CD8-positive, alpha-beta memory T cell (primary cell): ENCODE data around the gene WDR27. TPM values are rescaled to one million over a fixed set of nuclear protein-coding genes. Genes with fewer than 3 reads are reported as not detected.

Source experiments
- CTCF ChIA-PET: fragments of 350-600 bp; sonication (Branson Sonifier 250); formaldehyde crosslinking; loops from one replicate; lab custom pipeline; 2021; ENCODE audit warnings: antibody characterized with exemption; lab: Charles Lee
- POLR2A ChIA-PET: fragments of 350-600 bp; sonication (Branson Sonifier 250); formaldehyde crosslinking; loops from one replicate; lab custom pipeline; 2021; ENCODE audit warnings: antibody characterized with exemption; lab: Charles Lee
- DNase-seq, 5 donors: peaks; one replicate each; pipeline versions ENCODE4 v3.0.0 to v3.0.0-alpha.2; 2020 to 2022; ENCODE audit warnings: mixed read lengths in 1 of 5
- H3K27ac ChIP-seq: one replicate; pipeline ENCODE4 v1.7.0; 2013; ENCODE audit warnings: low read depth, mild to moderate bottlenecking, low read length, moderate library complexity
- H3K27me3 ChIP-seq: 2 replicates; pipeline ENCODE4 v1.7.0; 2013; ENCODE audit warnings: low read length, mild to moderate bottlenecking; ENCODE audit not compliant: insufficient read depth, poor library complexity, severe bottlenecking
- H3K36me3 ChIP-seq: 2 replicates; pipeline ENCODE4 v1.7.0; 2013; ENCODE audit warnings: mild to moderate bottlenecking, low read length, moderate library complexity; ENCODE audit not compliant: insufficient read depth
- H3K4me1 ChIP-seq: 2 replicates; pipeline ENCODE4 v1.7.0; 2013; ENCODE audit warnings: mild to moderate bottlenecking, low read length, moderate library complexity; ENCODE audit not compliant: insufficient read depth
- H3K4me3 ChIP-seq: 2 replicates; pipeline ENCODE4 v1.7.0; 2013; ENCODE audit warnings: mild to moderate bottlenecking, low read length
- H3K9me3 ChIP-seq: 2 replicates; pipeline ENCODE4 v1.7.0; 2013; ENCODE audit warnings: mild to moderate bottlenecking, low read length
- H3K27ac Mint-ChIP-seq, 8 donors: one replicate each; pipeline ENCODE4 v1.8.0; 2020 to 2021; ENCODE audit warnings: mixed read lengths in 8 of 8, mild to moderate bottlenecking in 6 of 8, inconsistent platforms in 3 of 8, moderate library complexity in 3 of 8
- H3K27me3 Mint-ChIP-seq, 2 donors: one replicate each; pipeline ENCODE4 v1.8.0; 2020 to 2021; ENCODE audit warnings: mixed read lengths in 2 of 2, mild to moderate bottlenecking in 1 of 2, moderate library complexity in 1 of 2
- H3K36me3 Mint-ChIP-seq, 3 donors: one replicate each; pipeline ENCODE4 v1.8.0; 2020 to 2021; ENCODE audit warnings: mixed read lengths in 3 of 3, inconsistent platforms in 1 of 3, mild to moderate bottlenecking in 1 of 3
- H3K4me1 Mint-ChIP-seq, 3 donors: one replicate each; pipeline ENCODE4 v1.8.0; 2020 to 2021; ENCODE audit warnings: mixed read lengths in 3 of 3, inconsistent platforms in 1 of 3, mild to moderate bottlenecking in 1 of 3
- H3K4me3 Mint-ChIP-seq, 7 donors: one replicate each; pipeline ENCODE4 v1.8.0; 2020 to 2021; ENCODE audit warnings: mixed read lengths in 7 of 7, mild to moderate bottlenecking in 6 of 7, moderate library complexity in 4 of 7, inconsistent platforms in 2 of 7
- H3K9me3 Mint-ChIP-seq, 5 donors: one replicate each; pipeline ENCODE4 v1.8.0; 2020 to 2022; ENCODE audit warnings: mixed read lengths in 5 of 5, mild to moderate bottlenecking in 3 of 5, moderate library complexity in 2 of 5, inconsistent platforms in 1 of 5
- polyA plus RNA-seq: library from polyadenylated mRNA; unstranded; fragments of 300-500 nt; fragmentation: Illumina TruSeq; gene quantifications from one replicate; pipeline ENCODE4 v1.2.3, GENCODE V29; 2021
- total RNA-seq, 2 experiments: library from RNA; stranded (reverse); gene quantifications; one replicate each; pipeline ENCODE4 v1.2.3, GENCODE V29; 2021

Gene WDR27
- total and polyA plus RNA-seq, 3 experiments from 2014 or later, result 7.4 to 29.4 (median 24.5) TPM

DNA sequence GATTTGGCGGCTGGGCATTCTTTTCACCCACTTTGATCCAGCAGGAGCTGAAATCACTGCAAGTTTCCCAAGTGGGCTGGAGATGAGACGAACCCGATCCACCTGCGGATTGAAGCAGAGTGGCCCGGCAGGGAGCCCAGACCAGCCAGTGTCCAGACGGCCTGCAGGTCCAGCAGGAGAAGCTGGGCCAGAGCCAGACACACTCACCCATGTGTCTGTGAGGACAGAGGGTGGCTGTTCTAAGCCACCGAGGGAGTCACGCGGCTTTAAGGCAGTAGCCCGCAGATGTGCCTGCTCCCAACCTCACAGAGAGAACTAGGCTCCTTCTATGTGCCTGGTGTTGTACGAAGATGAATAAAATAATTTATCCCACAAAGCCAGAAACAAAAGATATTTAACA, 200.7 kb downstream of the WDR27 start:
- ChIA-PET POLR2A (no interaction called here), CTCF (no interaction called here)

GRCh38 chr6:169500688-169501087, 201.1 kb downstream of the WDR27 start:
- H3K4me3 ChIP-seq, result no peak overlapping the region
- H3K9me3 ChIP-seq, result no peaks in the 10 kb centered on the region
- no peak overlapping the region for H3K27ac Mint-ChIP-seq
- no peaks in the 10 kb centered on the region for H3K36me3 ChIP-seq
- no peaks in the 10 kb centered on the region for H3K4me1 Mint-ChIP-seq
- peaks cover 0 to 4% of the 10 kb centered on the region in 2 donors for H3K27me3 Mint-ChIP-seq
- ChIA-PET POLR2A (no interaction called here), CTCF (no interaction called here)
- peaks cover 0 to 1% (median 0%) of the 10 kb centered on the region in 5 donors for H3K9me3 Mint-ChIP-seq
- H3K4me3 Mint-ChIP-seq, result no peak overlapping the region
- DNase-seq, result no peak
- H3K27ac ChIP-seq, result no peak overlapping the region
- peaks cover 0 to 3% (median 3%) of the 10 kb centered on the region in 3 donors for H3K36me3 Mint-ChIP-seq
- H3K4me1 ChIP-seq, result no peaks in the 10 kb centered on the region
- no peaks in the 10 kb centered on the region for H3K27me3 ChIP-seq

More for the DNA sequence above, 200.7 kb downstream of the WDR27 start:
- Mint-ChIP-seq H3K4me3 (no peak overlapping the region), H3K9me3 (no peaks in the 10 kb centered on the region), H3K27ac (no peak overlapping the region), H3K4me1 (no peaks in the 10 kb centered on the region), H3K36me3 (peaks cover 0 to 3% (median 0%) of the 10 kb centered on the region in 3 donors), H3K27me3 (no peaks in the 10 kb centered on the region)
- Histone ChIP-seq H3K36me3 (no peaks in the 10 kb centered on the region), H3K4me3 (no peak overlapping the region), H3K27me3 (no peaks in the 10 kb centered on the region), H3K27ac (no peak overlapping the region), H3K4me1 (no peaks in the 10 kb centered on the region), H3K9me3 (no peaks in the 10 kb centered on the region)
- DNase-seq, result peak in 1 of 5 donors; percentile 36

DNA sequence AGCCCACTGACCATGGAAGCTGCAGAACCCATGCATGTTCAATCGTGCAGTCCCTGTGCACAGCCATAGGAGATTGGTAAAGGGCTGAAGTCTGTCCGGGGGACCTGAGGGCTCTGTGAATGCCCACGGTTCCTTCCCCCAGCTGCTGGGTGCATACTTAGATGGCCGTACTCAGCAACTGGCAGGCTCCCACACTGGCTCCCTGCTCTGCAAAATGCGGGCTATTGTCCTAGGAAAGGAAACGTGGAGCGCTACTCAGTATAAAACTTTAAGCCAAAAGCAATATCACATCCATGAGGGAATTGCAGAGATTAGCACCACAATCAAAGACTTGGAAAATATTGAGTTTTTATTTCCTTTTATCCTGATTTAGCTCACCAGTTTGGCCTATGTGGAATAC, 202.0 kb downstream of the WDR27 start:
- H3K9me3 Mint-ChIP-seq, result peaks cover 0 to 2% (median 0%) of the 10 kb centered on the region in 5 donors
- Histone ChIP-seq H3K27me3 (no peaks in the 10 kb centered on the region), H3K4me3 (no peak overlapping the region), H3K36me3 (no peaks in the 10 kb centered on the region), H3K9me3 (no peaks in the 10 kb centered on the region), H3K4me1 (no peaks in the 10 kb centered on the region), H3K27ac (no peak overlapping the region)
- POLR2A ChIA-PET, result no interaction called here
- H3K36me3 Mint-ChIP-seq, result peaks cover 0 to 5% (median 3%) of the 10 kb centered on the region in 3 donors
- no peak overlapping the region for H3K27ac Mint-ChIP-seq
- H3K27me3 Mint-ChIP-seq, result peaks cover 0 to 5% of the 10 kb centered on the region in 2 donors
- CTCF ChIA-PET, result no interaction called here
- no peaks in the 10 kb centered on the region for H3K4me1 Mint-ChIP-seq
- no peak for DNase-seq
- no peak overlapping the region for H3K4me3 Mint-ChIP-seq

DNA sequence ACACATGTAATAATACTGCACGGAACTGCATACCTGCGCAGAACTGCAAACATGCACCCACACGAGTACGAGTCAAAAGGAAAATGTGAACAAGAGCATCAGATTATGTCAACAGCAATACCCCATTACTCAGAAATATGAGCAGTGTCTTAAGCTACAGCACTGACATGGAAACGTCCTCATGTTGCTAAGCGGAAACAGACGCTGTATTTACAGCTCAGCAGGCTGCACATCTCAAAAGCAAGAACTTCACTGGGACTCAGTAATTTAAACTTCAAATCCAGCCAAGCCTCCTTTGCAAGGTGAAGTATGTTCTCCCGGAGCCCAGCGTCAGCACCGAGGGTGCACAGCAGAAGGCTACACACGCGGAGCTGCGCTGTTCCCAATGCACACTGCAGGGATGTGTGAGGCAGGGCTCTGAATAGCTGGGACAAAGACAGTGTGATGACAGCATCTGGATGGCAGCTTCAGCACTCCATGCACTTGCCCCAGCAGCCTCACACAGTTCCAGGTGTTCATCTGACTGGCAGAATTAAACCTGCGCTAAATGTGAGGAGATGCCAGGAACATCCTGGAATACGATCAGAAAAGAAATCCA, 202.8 kb downstream of the WDR27 start:
- POLR2A ChIA-PET, result no interaction called here
- no peaks in the 10 kb centered on the region for H3K9me3 ChIP-seq
- no peaks in the 10 kb centered on the region for H3K27me3 ChIP-seq
- peaks cover 0 to 2% (median 0%) of the 10 kb centered on the region in 5 donors for H3K9me3 Mint-ChIP-seq
- no peak overlapping the region for H3K27ac ChIP-seq
- CTCF ChIA-PET, result no interaction called here
- no peak for DNase-seq
- no peaks in the 10 kb centered on the region for H3K4me1 Mint-ChIP-seq
- H3K27me3 Mint-ChIP-seq, result peaks cover 4 to 5% of the 10 kb centered on the region in 2 donors
- H3K36me3 ChIP-seq, result no peaks in the 10 kb centered on the region
- H3K4me1 ChIP-seq, result no peaks in the 10 kb centered on the region
- H3K4me3 Mint-ChIP-seq, result no peak overlapping the region
- peaks cover 0 to 5% (median 3%) of the 10 kb centered on the region in 3 donors for H3K36me3 Mint-ChIP-seq
- H3K4me3 ChIP-seq, result no peak overlapping the region
- H3K27ac Mint-ChIP-seq, result peak overlapping the region in 1 of 8 donors; percentile 38

DNA sequence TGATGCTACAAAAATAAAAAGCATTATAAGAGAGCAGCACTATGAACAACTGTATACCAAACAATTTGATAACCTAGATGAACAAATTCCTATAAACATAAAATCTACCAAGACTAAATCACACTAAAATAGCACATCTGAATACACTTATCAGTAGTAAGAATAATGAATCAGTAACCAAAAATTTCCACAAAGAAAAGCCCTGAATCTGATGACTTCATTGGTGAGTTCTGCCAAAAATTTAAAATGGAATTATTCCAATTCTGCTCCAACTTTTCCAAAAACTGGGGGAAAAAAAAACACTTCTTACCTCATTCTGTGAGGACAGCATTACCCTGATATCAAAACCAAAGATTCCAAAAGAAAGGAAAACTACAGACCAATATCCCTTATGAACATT, 206.2 kb downstream of the WDR27 start:
- DNase-seq, result no peak
- no peak overlapping the region for H3K4me3 ChIP-seq
- no peak overlapping the region for H3K4me3 Mint-ChIP-seq

DNA sequence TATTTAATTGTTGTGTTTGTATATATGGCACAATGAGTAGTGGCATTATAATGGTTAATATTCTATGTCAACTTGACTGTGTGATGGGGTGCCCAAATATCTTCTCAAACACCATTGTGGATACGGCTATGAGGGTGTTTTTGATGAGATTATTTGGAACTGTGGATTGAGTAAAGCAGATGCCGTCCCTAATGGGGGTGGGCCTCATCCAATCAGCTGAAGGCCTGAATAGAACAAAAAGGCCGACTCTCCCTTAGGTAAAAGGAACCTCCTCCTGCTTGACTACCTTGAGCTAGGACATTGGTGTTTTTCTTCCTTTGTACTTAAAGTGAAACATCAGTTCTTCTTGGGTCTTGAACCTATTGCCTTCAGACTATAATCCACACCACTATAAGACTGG, 207.8 kb downstream of the WDR27 start:
- H3K27ac Mint-ChIP-seq, result no peak overlapping the region
- H3K27me3 ChIP-seq, result no peaks in the 10 kb centered on the region
- H3K9me3 ChIP-seq, result no peaks in the 10 kb centered on the region
- POLR2A ChIA-PET, result no interaction called here
- CTCF ChIA-PET, result no interaction called here
- peaks cover 0 to 5% (median under 1%) of the 10 kb centered on the region in 3 donors for H3K36me3 Mint-ChIP-seq
- H3K4me1 Mint-ChIP-seq, result no peaks in the 10 kb centered on the region
- no peaks in the 10 kb centered on the region for H3K4me1 ChIP-seq
- peaks cover 4 to 5% of the 10 kb centered on the region in 2 donors for H3K27me3 Mint-ChIP-seq
- no peaks in the 10 kb centered on the region for H3K36me3 ChIP-seq
- H3K4me3 Mint-ChIP-seq, result no peak overlapping the region
- no peak overlapping the region for H3K27ac ChIP-seq
- no peak for DNase-seq
- H3K4me3 ChIP-seq, result no peak overlapping the region
- peaks cover 0 to 2% (median 0%) of the 10 kb centered on the region in 5 donors for H3K9me3 Mint-ChIP-seq

More for the DNA sequence above, 206.2 kb downstream of the WDR27 start:
- Mint-ChIP-seq H3K27me3 (peaks cover 4 to 5% of the 10 kb centered on the region in 2 donors), H3K27ac (no peak overlapping the region), H3K36me3 (peaks cover 0 to 5% (median 0%) of the 10 kb centered on the region in 3 donors), H3K9me3 (peaks cover 0 to 2% (median 0%) of the 10 kb centered on the region in 5 donors), H3K4me1 (no peaks in the 10 kb centered on the region)
- no peaks in the 10 kb centered on the region for H3K27me3 ChIP-seq
- no peaks in the 10 kb centered on the region for H3K36me3 ChIP-seq
- no peaks in the 10 kb centered on the region for H3K4me1 ChIP-seq
- ChIA-PET POLR2A (no interaction called here), CTCF (no interaction called here)
- no peaks in the 10 kb centered on the region for H3K9me3 ChIP-seq
- no peak overlapping the region for H3K27ac ChIP-seq

DNA sequence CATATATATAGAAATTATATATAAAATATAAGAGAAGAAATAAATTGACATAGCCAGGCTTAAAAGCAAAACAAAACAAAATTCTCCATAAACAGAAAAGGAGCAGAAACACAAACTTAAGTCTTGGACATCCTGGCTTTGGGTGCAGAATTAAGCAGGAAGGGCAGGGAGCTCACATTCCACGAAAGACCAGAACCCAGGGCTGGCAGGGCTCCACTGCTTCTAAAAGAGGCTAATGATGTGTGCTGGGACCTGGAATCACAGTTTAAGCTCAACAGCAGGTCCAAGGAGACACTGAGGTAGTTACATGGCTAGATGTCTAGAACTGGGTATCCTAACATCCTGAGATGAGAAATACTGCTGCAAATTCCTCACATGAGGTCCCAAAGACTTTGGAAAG, 210.3 kb downstream of the WDR27 start:
- H3K9me3 Mint-ChIP-seq, result peaks cover 0 to 2% (median 0%) of the 10 kb centered on the region in 5 donors
- Histone ChIP-seq H3K4me3 (no peak overlapping the region), H3K36me3 (no peaks in the 10 kb centered on the region), H3K27me3 (no peaks in the 10 kb centered on the region), H3K27ac (no peak overlapping the region), H3K9me3 (no peaks in the 10 kb centered on the region), H3K4me1 (no peaks in the 10 kb centered on the region)
- no peak for DNase-seq
- no peak overlapping the region for H3K27ac Mint-ChIP-seq
- no peaks in the 10 kb centered on the region for H3K4me1 Mint-ChIP-seq
- peaks cover 4 to 5% of the 10 kb centered on the region in 2 donors for H3K27me3 Mint-ChIP-seq
- H3K4me3 Mint-ChIP-seq, result no peak overlapping the region
- ChIA-PET POLR2A (no interaction called here), CTCF (no interaction called here)
- peaks cover 0 to 5% (median 3%) of the 10 kb centered on the region in 3 donors for H3K36me3 Mint-ChIP-seq

GRCh38 chr6:169490830-169491229, 211.0 kb downstream of the WDR27 start:
- no peak overlapping the region for H3K27ac Mint-ChIP-seq
- Histone ChIP-seq H3K27me3 (no peaks in the 10 kb centered on the region), H3K27ac (no peak overlapping the region), H3K4me1 (no peaks in the 10 kb centered on the region), H3K4me3 (no peak overlapping the region), H3K9me3 (no peaks in the 10 kb centered on the region), H3K36me3 (no peaks in the 10 kb centered on the region)
- H3K4me3 Mint-ChIP-seq, result no peak overlapping the region
- peaks cover 0 to 2% (median 0%) of the 10 kb centered on the region in 5 donors for H3K9me3 Mint-ChIP-seq
- no peak for DNase-seq
- POLR2A ChIA-PET, result no interaction called here
- peaks cover 0 to 3% (median 3%) of the 10 kb centered on the region in 3 donors for H3K36me3 Mint-ChIP-seq
- H3K27me3 Mint-ChIP-seq, result peaks cover 2 to 4% of the 10 kb centered on the region in 2 donors
- CTCF ChIA-PET, result no interaction called here
- H3K4me1 Mint-ChIP-seq, result no peaks in the 10 kb centered on the region
